Measurements from ENCODE around the gene TBCK. TPM values are rescaled to one million over a fixed set of nuclear protein-coding genes. Genes with fewer than 3 reads are reported as not detected.

The TBCK gene
- total and polyA plus RNA-seq, 2 donors (not counting 3 experiments of a cell fraction or from before 2014, with no cell fraction given) = 18.2 to 38.6 TPM

GRCh38 chr4:106104276-106104675 is 211.7 kb downstream of the TBCK start:
- Histone ChIP-seq H3K27ac (ENCODE audit: insufficient read depth, low read depth, low read length) (no peak overlapping the region), H3K36me3 (ENCODE audit: control insufficient read depth in 2 of 2, extremely low read depth in 1 of 2, insufficient read depth in 2 of 2, low read length in 2 of 2) (no peaks in the 10 kb centered on the region), H3K4me1 (ENCODE audit: control insufficient read depth, extremely low read depth, insufficient read depth, low read length) (no peaks in the 10 kb centered on the region), H3K9me3 (replicated peaks; ENCODE audit: control insufficient read depth, insufficient read depth, low read length) (no peaks in the 10 kb centered on the region), H3K79me2 (ENCODE audit: control insufficient read depth, insufficient read depth, low read length) (no peaks in the 10 kb centered on the region), H3K9me1 (replicated peaks; ENCODE audit: control insufficient read depth, extremely low read depth, insufficient read depth, low read length) (no peaks in the 10 kb centered on the region), H2AFZ (ENCODE audit: low read depth, low read length) (no peak overlapping the region), H3K4me2 (ENCODE audit: insufficient read depth, low read length) (no peak overlapping the region), H3K9ac (replicated peaks; ENCODE audit: extremely low read depth, insufficient read depth, low read length) (no peak overlapping the region), H4K20me1 (replicated peaks; ENCODE audit: control insufficient read depth, extremely low read depth, insufficient read depth, low read length) (no peaks in the 10 kb centered on the region), H3K27me3 (ENCODE audit: control insufficient read depth in 2 of 2, insufficient read depth in 2 of 2, low read length in 2 of 2) (no peaks in the 10 kb centered on the region), H3K4me3 (replicated peaks in 1 of 3; ENCODE audit: insufficient read depth in 1 of 3, low read depth in 1 of 3, low read length in 3 of 3) (no peak overlapping the region)
- no peak for FAIRE-seq
- DNase-seq (ENCODE audit: low read depth, low spot score) = no peak
- dilution Hi-C loops (cut with MboI; ENCODE audit: extremely low pct_ligation_motif_present, low sequenced_read_pairs) (no loop called here), intact Hi-C loops (cut with micrococcal nuclease) (no loop called here)
- CTCF ChIA-PET = interaction anchor here (0.9 kb wide), 1 partner anchor 27 kb away, joined by 3 read pairs; no protein-coding TSS in a partner anchor
- TF ChIP-seq JUN (IDR thresholded peaks at IDR 0.05; ENCODE audit: borderline replicate concordance, insufficient read depth, insufficient read length, low read depth) (no peak), MYC (IDR thresholded peaks at IDR 0.05; ENCODE audit: low read depth, low read length) (no peak), GATA2 (IDR thresholded peaks at IDR 0.05; ENCODE audit: insufficient read depth, insufficient read length, low read depth, low read length) (no peak), MAX (IDR thresholded peaks at IDR 0.05; ENCODE audit: insufficient read depth, insufficient read length) (no peak), CTCF (IDR thresholded peaks at IDR 0.05; ENCODE audit: extremely low read depth in 1 of 2, insufficient read depth in 1 of 2, low read depth in 1 of 2, low read length in 2 of 2) (no peak), POLR2A (IDR thresholded peaks at IDR 0.05; ENCODE audit: low read depth, low read length) (no peak), FOS (IDR thresholded peaks at IDR 0.05; ENCODE audit: borderline replicate concordance, insufficient read depth, low read length) (no peak), EZH2 (IDR thresholded peaks at IDR 0.05; ENCODE audit: borderline replicate concordance, low read depth, low read length, severe bottlenecking) (no peak), POLR2AphosphoS5 (IDR thresholded peaks at IDR 0.05; ENCODE audit: insufficient read depth, low read depth, low read length) (no peak)
- POLR2A ChIA-PET = no interaction called here
- BruUV-seq (replicated peaks) = no TSS peak
